ENCODE measurements around the gene ZC3H18.

Gene ZC3H18

DNA sequence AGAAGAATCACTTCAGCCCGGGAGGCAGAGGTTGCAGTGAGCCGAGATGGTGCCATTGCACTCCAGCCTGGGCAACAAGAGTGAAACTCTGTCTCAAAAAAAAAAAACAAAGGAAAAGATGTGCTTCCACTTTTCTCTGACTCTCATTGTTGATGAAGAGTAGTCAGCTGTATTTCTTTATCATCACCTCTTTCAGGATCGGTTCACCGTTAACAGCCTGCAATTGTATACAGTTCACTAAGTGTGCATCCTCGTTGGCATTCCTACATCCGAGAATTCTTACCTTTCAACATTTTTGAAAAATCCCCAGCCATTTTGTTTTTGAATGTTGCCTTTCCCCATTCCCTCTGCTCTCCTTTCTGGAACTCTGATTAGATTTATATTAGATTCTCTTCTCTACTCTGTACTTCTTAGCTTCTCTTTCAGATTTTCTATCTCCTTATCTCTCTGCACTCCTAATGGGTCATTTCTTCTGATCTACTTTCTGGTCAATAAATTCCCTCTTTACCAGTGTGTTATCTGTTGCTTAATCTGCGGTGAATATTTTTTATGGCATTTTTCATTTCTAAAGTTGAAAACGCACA is 26.9 kb upstream of the ZC3H18 start:
- Histone ChIP-seq H3K9ac (ENCODE audit: insufficient read length, low read depth) (no peak overlapping the region), H3K36me3 (ENCODE audit: insufficient read depth, insufficient read length, low read length) (no peaks in the 10 kb centered on the region)

DNA sequence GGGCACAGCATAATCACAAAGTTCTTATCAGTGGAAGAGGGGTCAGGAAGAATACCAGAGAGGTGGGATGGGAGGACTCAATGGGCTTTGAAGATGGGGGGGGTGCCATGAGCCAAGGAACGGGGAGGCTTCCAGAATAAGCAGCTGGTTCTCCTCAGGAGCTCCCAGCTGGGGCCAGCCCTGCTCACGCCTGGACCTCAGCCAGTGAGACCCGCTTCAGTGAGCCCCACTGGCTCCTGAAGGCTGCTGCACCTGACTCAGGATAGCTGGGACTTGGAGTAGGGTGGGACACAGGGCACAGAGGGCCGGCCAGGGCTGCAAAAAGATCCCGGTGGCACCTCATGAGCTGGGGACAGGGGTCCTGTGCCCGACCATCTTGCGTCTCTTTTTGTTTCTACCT is 24.4 kb upstream of the ZC3H18 start:
- DNase-seq (ENCODE audit: low read depth, low spot score), result no peak
- H3K9ac ChIP-seq (ENCODE audit: insufficient read length, low read depth), result no peak overlapping the region
- TF ChIP-seq SUZ12 (IDR thresholded peaks at IDR 0.05; ENCODE audit: extremely low read depth, insufficient read depth, insufficient read length), result no peak
- no peak for TF ChIP-seq ZNF274 (IDR thresholded peaks at IDR 0.05; ENCODE audit: low read depth, low read length)
- TF ChIP-seq YY1 (IDR thresholded peaks at IDR 0.05; ENCODE audit: insufficient read depth, insufficient read length), result no peak
- H3K9me3 ChIP-seq (ENCODE audit: insufficient read depth, low read length), result peaks cover 26% of the 10 kb centered on the region
- peaks cover 9% of the 10 kb centered on the region for H3K4me1 ChIP-seq (ENCODE audit: insufficient read depth, insufficient read length)
- no peak overlapping the region for H3K4me3 ChIP-seq (ENCODE audit: insufficient read length, low read depth)
- H3K27me3 ChIP-seq (ENCODE audit: insufficient read depth, insufficient read length), result peaks cover 7% of the 10 kb centered on the region
- H3K36me3 ChIP-seq (ENCODE audit: insufficient read depth, insufficient read length, low read length), result no peaks in the 10 kb centered on the region

More for the DNA sequence above, 26.9 kb upstream of the ZC3H18 start:
- no peak for TF ChIP-seq SUZ12 (IDR thresholded peaks at IDR 0.05; ENCODE audit: extremely low read depth, insufficient read depth, insufficient read length)
- no peak for TF ChIP-seq ZNF274 (IDR thresholded peaks at IDR 0.05; ENCODE audit: low read depth, low read length)
- no peak for TF ChIP-seq YY1 (IDR thresholded peaks at IDR 0.05; ENCODE audit: insufficient read depth, insufficient read length)
- Histone ChIP-seq H3K4me1 (ENCODE audit: insufficient read depth, insufficient read length) (peaks cover 27% of the 10 kb centered on the region), H3K9me3 (ENCODE audit: insufficient read depth, low read length) (peaks cover 26% of the 10 kb centered on the region), H3K27me3 (ENCODE audit: insufficient read depth, insufficient read length) (peaks cover 12% of the 10 kb centered on the region), H3K4me3 (ENCODE audit: insufficient read length, low read depth) (no peak overlapping the region)
- no peak for DNase-seq (ENCODE audit: low read depth, low spot score)

GRCh38 chr16:88548131-88548874 is 21.9 kb upstream of the ZC3H18 start:
- Histone ChIP-seq H3K4me1 (ENCODE audit: insufficient read depth, insufficient read length) (peaks cover 6% of the 10 kb centered on the region), H3K4me3 (ENCODE audit: insufficient read length, low read depth) (no peak overlapping the region), H3K36me3 (ENCODE audit: insufficient read depth, insufficient read length, low read length) (no peaks in the 10 kb centered on the region), H3K27me3 (ENCODE audit: insufficient read depth, insufficient read length) (peaks cover 7% of the 10 kb centered on the region), H3K9ac (ENCODE audit: insufficient read length, low read depth) (peak overlapping the region; percentile 42), H3K9me3 (ENCODE audit: insufficient read depth, low read length) (peaks cover 12% of the 10 kb centered on the region)
- TF ChIP-seq YY1 (IDR thresholded peaks at IDR 0.05; ENCODE audit: insufficient read depth, insufficient read length), result no peak
- DNase-seq (ENCODE audit: low read depth, low spot score), result no peak

DNA sequence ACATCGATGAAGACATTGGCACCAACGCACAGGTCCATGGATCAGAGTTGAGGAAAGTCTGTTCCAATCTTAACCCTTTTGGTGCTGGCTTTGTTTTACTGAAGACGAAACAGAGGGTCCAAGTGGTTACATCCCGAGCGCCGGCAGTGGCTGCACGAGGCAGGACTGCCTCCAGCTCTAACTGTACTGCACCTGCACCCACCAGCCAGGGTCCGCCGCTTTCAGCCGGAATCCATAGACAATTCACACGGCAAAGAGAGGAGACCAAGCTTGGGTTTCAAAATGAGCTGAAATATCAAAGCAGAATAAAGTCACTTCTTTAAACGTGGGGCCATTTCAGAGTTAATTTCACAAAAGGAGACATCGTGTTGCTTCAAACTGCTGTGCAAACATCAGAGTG is 21.2 kb upstream of the ZC3H18 start:
- DNase-seq (ENCODE audit: low read depth, low spot score), result no peak
- TF ChIP-seq ZNF274 (IDR thresholded peaks at IDR 0.05; ENCODE audit: low read depth, low read length), result no peak
- no peak for TF ChIP-seq YY1 (IDR thresholded peaks at IDR 0.05; ENCODE audit: insufficient read depth, insufficient read length)
- no peak for TF ChIP-seq SUZ12 (IDR thresholded peaks at IDR 0.05; ENCODE audit: extremely low read depth, insufficient read depth, insufficient read length)
- Histone ChIP-seq H3K4me3 (ENCODE audit: insufficient read length, low read depth) (no peak overlapping the region), H3K4me1 (ENCODE audit: insufficient read depth, insufficient read length) (peaks cover 11% of the 10 kb centered on the region), H3K36me3 (ENCODE audit: insufficient read depth, insufficient read length, low read length) (no peaks in the 10 kb centered on the region), H3K9ac (ENCODE audit: insufficient read length, low read depth) (no peak overlapping the region), H3K9me3 (ENCODE audit: insufficient read depth, low read length) (peaks cover 5% of the 10 kb centered on the region; the same call in 1 of the 2 replicates), H3K27me3 (ENCODE audit: insufficient read depth, insufficient read length) (peaks cover 7% of the 10 kb centered on the region)

GRCh38 chr16:88549671-88550245 is 20.4 kb upstream of the ZC3H18 start:
- Histone ChIP-seq H3K9me3 (ENCODE audit: insufficient read depth, low read length) (no peaks in the 10 kb centered on the region; the same call in 1 of the 2 replicates), H3K27me3 (ENCODE audit: insufficient read depth, insufficient read length) (peaks cover 7% of the 10 kb centered on the region), H3K4me3 (ENCODE audit: insufficient read length, low read depth) (no peak overlapping the region), H3K4me1 (ENCODE audit: insufficient read depth, insufficient read length) (peaks cover 16% of the 10 kb centered on the region), H3K36me3 (ENCODE audit: insufficient read depth, insufficient read length, low read length) (no peaks in the 10 kb centered on the region), H3K9ac (ENCODE audit: insufficient read length, low read depth) (no peak overlapping the region)
- DNase-seq (ENCODE audit: low read depth, low spot score), result no peak
- no peak for TF ChIP-seq SUZ12 (IDR thresholded peaks at IDR 0.05; ENCODE audit: extremely low read depth, insufficient read depth, insufficient read length)
- no peak for TF ChIP-seq ZNF274 (IDR thresholded peaks at IDR 0.05; ENCODE audit: low read depth, low read length)
- TF ChIP-seq YY1 (IDR thresholded peaks at IDR 0.05; ENCODE audit: insufficient read depth, insufficient read length), result no peak

DNA sequence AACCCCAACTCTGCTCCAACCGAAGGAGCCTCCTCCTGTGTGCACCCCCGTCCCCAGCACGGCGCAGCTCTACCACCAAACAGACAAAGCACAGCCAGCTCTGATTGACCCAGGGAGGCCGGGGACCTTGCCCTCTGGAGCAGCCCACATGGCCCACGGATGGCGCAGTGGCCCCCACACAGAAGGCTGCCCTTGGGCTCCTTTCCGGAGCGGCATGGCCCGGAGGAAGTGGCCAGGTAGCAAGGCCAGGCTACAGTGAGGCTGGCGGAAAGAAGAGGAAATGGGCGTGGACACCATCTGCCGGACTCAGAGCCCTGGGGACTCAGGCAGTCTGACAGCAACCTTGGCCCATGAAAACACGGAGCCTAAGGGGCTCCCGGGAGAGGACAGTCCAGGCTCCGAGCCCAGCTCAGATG is 19.9 kb upstream of the ZC3H18 start:
- Histone ChIP-seq H3K4me3 (ENCODE audit: insufficient read length, low read depth) (no peak overlapping the region), H3K9ac (ENCODE audit: insufficient read length, low read depth) (no peak overlapping the region), H3K27me3 (ENCODE audit: insufficient read depth, insufficient read length) (peaks cover 7% of the 10 kb centered on the region), H3K9me3 (ENCODE audit: insufficient read depth, low read length) (no peaks in the 10 kb centered on the region), H3K36me3 (ENCODE audit: insufficient read depth, insufficient read length, low read length) (no peaks in the 10 kb centered on the region), H3K4me1 (ENCODE audit: insufficient read depth, insufficient read length) (peaks cover 19% of the 10 kb centered on the region)
- DNase-seq (ENCODE audit: low read depth, low spot score), result no peak
- no peak for TF ChIP-seq YY1 (IDR thresholded peaks at IDR 0.05; ENCODE audit: insufficient read depth, insufficient read length)
- no peak for TF ChIP-seq SUZ12 (IDR thresholded peaks at IDR 0.05; ENCODE audit: extremely low read depth, insufficient read depth, insufficient read length)
- no peak for TF ChIP-seq ZNF274 (IDR thresholded peaks at IDR 0.05; ENCODE audit: low read depth, low read length)

DNA sequence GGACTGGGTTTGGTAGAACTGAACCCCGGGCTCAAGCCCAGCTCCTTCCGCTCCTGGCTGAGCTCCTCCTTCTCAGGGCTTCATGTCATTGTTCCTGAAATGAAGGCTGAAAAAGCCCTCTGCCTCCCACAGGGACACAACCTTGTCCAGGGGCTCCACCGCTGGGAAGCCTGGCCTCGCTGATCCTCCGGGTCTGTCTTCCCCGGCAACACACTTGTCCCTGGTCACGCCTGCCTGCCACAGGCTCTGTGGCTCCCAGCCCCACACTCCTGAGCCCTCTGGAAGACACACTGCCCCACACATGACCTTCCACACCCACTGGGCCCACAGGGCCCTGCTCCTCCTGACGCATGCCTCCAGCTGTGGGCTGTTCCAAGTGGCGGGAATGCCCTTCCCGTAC is 18.0 kb upstream of the ZC3H18 start:
- Histone ChIP-seq H3K4me1 (ENCODE audit: insufficient read depth, insufficient read length) (peaks cover 19% of the 10 kb centered on the region), H3K4me3 (ENCODE audit: insufficient read length, low read depth) (no peak overlapping the region), H3K27me3 (ENCODE audit: insufficient read depth, insufficient read length) (no peaks in the 10 kb centered on the region), H3K36me3 (ENCODE audit: insufficient read depth, insufficient read length, low read length) (no peaks in the 10 kb centered on the region), H3K9me3 (ENCODE audit: insufficient read depth, low read length) (peaks cover 7% of the 10 kb centered on the region; the same call in 1 of the 2 replicates), H3K9ac (ENCODE audit: insufficient read length, low read depth) (peak overlapping the region; percentile 23)
- TF ChIP-seq YY1 (IDR thresholded peaks at IDR 0.05; ENCODE audit: insufficient read depth, insufficient read length) (no peak), ZNF274 (IDR thresholded peaks at IDR 0.05; ENCODE audit: low read depth, low read length) (no peak), SUZ12 (IDR thresholded peaks at IDR 0.05; ENCODE audit: extremely low read depth, insufficient read depth, insufficient read length) (no peak)
- DNase-seq (ENCODE audit: low read depth, low spot score), result no peak
